ENCODE measurements around the gene LMOD1.

- TF ChIP-seq CTCF (conservative IDR thresholded peaks at IDR 0.05 in 1 of 2, IDR thresholded peaks at IDR 0.05 in 1 of 2; ENCODE audit: low read depth in 1 of 2, low read length in 2 of 2) (no peak), EZH2 (IDR thresholded peaks at IDR 0.05; ENCODE audit: low read length, missing control alignments) (no peak)
Measured at GRCh38 chr1:201911826-201912571, 34.3 kb downstream of the LMOD1 start.

Data from fibroblast of lung (primary cell).